ENCODE measurements around the gene MRPS23.
A peak's percentile ranks its signal among the peaks of the same experiment; 100 is the strongest.

MRPS23 gene

GRCh38 chr17:57838453-57838852 is 11.4 kb downstream of the MRPS23 start:
- DNase-seq (ENCODE audit: low spot score), result no peak

- DNase-seq (ENCODE audit: low spot score), result no peak
Observed at GRCh38 chr17:57835333-57835900, 14.4 kb downstream of the MRPS23 start.

DNA sequence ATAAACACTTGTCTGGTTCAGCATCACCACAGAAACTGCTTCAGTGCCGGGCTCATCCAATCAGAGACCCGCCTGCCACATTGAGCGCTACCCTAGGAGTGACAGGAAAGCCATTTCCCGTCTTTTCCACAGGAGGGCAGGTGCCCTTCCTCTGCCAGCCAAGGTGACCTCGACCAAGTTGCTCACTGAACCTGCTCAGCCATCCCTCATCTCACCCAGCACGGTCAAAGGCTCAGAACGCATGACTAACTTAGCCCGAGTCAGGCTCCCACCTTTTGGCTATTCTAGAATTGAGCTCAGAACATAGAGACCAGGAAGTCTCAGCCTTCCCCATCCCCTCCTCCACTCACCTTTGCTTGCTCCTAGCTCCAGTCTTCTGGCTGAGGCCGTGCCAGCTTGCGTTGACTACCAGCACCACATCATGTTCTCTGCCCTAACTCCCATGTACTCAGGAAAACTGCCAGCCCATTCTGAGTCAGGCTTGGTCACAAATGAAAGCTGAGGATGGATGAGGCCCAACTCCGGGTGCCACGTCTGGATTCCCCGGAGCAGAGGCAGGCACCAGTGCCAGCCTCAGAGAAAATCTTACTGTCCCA is 15.6 kb downstream of the MRPS23 start:
- no peak for DNase-seq (ENCODE audit: low spot score)

DNA sequence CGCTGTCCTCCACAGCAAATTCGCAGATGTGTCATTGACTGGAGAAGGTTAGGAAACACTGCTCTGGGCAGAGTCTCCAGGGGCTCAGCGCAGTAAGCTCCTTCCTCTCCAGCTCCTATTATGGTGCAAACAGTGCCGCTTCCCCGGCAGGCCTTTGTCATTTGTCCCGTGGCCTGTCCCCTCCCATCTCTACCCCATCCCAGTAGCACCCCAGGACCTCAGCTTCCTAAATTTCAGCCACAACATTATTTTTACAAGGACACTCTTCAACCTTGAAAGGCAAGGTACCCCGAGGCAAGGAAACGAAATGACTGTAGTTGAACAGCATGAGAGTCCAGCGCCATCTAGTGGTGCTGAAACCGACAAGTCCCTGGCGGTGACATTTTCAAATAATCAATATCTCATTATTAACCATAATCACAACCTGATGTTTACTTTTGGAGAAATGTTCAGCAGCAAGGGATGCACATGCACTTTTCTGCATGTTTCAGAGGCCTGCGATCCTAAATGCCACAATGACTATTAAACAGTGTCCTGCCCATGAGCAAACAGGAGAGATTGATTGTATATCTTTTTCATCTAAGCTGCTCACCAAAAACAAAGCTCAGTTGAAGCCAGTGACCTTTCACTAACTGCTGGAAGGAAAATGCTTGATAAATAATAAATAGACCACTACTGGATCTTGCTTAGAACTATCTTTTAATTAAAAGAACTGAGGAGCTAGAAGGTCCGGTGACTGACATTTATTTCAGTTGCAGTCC is 16.5 kb downstream of the MRPS23 start:
- peak; percentile 76 for DNase-seq (ENCODE audit: low spot score)

DNA sequence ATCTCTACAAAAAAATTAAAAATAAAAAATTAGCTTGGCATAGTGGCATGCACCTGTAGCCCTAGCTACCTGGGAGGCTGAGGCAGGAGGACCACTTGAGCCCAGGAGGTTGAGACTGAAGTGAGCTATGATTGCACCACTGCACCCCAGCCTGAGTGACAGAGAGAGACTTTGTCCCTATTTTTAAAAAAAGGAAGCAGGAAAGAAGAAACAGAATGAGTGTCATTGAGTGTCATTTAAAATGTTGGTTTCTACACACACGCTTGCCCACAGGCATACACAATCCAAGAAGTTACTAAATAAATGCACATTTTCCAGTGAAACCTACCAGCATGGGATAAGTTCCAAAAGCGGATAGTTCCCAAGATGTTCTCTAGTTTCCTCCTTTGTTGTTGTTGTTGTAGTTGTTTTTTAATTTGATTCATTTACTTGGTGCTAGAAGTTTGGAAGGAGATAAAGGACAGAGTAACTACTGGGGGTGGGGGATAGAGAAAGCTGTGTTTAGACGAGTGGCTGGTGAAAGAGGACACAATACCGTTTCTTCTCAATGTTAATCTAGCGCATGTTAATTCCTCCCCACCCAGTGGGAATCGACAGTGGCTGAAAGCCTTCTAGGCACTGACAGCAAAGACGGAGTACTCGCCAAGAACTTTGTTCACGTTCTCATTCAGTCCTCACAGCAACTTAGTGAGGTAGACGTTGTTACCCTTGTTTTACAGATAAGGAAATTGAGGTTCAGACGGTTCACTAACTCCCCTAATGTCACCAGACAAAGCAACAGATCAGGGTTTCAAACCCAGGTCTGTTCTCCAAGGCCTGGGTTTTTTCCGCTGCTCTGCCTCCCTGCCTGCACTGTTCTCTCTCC is 17.3 kb downstream of the MRPS23 start:
- no peak for DNase-seq (ENCODE audit: low spot score)

DNA sequence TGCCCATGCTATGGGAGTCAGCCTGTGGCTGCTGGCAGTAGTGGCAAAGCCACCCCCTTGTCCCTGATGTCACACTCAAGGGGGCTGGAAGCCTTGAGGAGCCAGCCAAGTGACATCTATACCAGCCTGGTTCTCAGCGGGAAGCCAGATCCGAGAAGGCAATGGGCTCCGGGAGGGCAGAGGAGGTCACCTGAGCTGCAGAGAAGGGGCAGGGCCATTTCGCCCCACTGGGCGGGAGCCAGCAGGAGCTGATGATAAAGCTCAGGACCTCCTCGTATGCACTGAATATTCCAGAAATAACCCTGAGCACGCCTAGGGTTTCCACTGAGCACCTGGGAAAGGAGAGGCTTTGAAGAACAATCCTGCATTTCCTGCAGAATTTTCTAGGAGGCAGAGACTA is 19.0 kb downstream of the MRPS23 start:
- no peak for DNase-seq (ENCODE audit: low spot score)

DNA sequence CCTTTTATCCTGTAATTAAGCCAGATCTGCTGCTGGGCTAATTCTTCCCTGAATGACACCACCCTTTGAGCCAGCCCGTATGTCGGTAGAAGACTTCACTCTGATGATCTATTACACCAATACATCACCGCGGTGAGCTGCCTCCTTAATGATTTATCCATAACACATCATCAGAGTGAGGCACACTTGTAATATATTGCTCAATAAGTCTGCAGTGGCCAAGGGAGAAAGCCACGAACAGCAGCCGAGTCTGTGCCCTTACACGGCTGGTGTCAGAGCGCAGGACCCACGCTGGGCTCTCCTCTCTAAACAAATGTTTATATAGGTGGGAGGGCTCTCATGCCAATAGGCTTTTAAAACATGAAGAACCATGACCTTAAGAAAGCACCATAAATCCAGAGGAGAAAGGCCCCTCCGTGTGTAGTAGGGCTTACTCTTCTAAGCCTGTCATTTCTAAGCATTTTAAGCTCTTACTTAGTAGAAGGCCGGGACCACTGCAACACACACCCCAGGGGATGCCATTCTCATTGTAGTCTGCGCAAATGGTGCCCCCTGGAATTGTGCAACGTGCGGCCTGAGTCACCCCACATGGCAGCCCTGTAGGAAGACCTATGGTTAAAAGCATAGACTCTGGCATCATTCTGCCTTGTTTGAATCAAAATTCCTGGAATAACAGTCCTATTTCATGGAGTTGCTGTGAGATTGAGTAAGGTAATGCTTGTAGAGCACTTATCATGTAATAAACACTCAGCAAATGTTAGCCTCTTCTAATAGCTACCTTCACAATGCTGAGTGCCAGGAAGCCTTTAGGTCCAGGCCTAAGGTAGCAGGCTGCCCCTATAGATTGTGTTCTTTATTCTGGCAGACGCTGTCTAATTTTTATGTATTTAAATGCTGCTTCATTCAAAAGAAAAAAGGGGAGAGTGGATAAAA is 26.1 kb downstream of the MRPS23 start:
- DNase-seq (ENCODE audit: low spot score), result no peak

DNA sequence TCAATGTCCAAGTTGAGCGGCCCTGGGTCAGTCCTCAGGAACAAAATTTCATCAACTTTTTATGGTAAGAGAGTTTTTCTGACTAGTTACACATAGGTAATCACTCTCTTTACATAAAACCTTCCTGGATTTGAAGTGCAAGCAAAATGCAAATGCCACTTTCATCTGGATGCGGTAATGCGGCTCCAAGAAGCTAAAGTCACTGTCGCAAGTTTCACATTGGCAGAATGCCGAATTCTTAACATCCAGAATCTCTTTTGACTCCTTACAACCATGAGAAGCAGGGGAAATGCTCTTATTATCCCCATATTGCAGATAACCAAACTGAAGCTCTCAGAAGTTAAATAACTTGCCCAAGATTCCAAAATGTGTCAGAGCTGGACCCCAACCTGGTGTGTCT is 30.0 kb downstream of the MRPS23 start:
- no peak for DNase-seq (ENCODE audit: low spot score)

GRCh38 chr17:57819285-57819684 is 30.6 kb downstream of the MRPS23 start:
- no peak for DNase-seq (ENCODE audit: low spot score)

DNA sequence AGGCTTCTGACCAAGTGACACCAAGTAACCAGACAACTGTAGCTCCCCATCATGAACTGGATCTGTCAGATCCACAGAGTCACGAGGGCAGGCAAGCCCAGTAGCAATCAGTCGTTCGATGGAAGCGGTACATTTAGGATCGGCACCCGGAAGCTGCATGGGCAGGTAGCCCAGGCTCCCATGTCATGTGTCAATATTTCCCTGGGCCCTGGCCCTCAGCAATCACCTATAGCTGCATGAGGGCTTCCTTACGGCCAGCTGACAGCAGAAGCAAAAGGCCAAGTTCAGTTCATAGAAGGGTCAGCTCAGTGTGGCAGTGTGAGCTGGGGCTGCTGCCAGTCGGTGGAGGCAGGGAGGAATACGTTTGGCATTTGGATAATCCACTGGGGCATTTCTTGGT is 31.8 kb downstream of the MRPS23 start:
- no peak for DNase-seq (ENCODE audit: low spot score)

- no peak for DNase-seq (ENCODE audit: low spot score)
Observed at GRCh38 chr17:57817299-57817698, 32.5 kb downstream of the MRPS23 start.

- DNase-seq (ENCODE audit: low spot score), result no peak
Observed at GRCh38 chr17:57814421-57814820, 35.4 kb downstream of the MRPS23 start.

- DNase-seq (ENCODE audit: low spot score), result no peak
Observed at GRCh38 chr17:57811638-57812280, 38.1 kb downstream of the MRPS23 start.

- DNase-seq (ENCODE audit: low spot score), result peak; percentile 24
Observed at GRCh38 chr17:57810721-57811637, 38.9 kb downstream of the MRPS23 start.

- no peak for DNase-seq (ENCODE audit: low spot score)
Observed at GRCh38 chr17:57809879-57810278, 40.0 kb downstream of the MRPS23 start.

DNA sequence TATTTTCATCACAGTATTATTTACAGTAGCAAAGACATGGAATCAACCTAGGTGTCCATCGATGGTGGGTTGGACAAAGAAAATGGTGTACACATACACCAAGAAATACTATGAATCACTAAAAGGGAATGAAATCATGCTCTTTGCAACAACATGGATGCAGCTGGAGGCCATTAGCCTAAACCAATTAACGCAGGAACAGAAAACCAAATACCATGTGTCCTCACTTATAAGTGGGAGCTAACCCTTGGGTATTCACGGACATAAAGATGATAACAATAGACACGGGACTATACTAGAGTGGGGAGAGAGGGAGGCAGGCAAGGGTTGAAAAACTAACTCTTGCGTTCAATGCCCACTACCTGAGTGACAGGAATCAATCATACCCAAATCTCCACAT is 41.0 kb downstream of the MRPS23 start:
- no peak for DNase-seq (ENCODE audit: low spot score)

DNA sequence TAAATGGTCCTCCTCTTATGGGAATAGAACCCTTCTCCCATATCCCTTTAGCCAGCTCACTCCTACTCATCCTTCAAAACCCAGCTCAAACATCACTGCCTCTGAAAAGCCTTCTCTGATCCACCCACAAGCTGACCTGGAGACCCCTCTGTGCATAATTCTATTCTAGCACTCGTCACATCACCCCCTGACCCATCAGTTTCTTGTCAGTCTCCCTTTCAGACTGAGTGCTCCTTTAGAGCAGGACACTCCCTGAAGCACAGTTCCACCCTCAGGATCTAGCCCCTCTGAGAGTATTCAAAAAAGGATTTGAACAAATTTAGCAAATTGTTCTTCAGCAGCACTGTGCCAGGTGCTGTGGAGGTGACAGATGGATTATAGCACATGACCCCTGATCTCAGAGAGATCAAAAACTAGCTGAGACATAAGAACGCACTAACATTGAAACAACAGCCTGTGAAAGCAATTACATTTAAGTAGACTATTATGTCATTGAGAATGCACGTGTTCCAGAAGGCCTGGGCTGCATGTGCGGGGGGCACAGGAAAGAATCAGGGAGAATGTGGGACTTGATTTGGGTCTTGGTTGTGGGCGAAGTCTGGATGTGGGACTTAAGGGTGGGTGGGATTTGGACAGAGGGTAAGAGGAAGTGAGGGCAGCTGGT is 43.5 kb downstream of the MRPS23 start:
- DNase-seq (ENCODE audit: low spot score), result no peak

DNA sequence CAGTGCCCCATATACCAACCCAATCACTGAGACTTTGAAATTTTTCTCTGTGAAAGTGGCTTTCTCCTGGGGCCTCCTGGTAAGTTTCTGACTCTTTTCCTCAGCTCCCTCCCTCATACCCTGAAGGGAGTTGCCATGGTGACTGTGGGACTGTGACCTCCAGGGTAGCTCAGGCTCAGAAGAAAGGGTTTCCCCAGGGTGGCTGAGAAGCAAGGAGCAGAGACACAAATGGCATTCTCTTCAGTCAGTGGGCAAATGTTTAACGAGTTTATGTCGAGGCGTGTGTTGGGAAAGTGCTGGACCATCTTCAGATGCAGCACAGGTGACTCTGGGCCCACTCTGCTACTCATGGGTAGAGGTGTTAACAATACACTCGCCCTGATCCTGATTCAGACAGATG is 46.8 kb downstream of the MRPS23 start:
- no peak for DNase-seq (ENCODE audit: low spot score)

DNA sequence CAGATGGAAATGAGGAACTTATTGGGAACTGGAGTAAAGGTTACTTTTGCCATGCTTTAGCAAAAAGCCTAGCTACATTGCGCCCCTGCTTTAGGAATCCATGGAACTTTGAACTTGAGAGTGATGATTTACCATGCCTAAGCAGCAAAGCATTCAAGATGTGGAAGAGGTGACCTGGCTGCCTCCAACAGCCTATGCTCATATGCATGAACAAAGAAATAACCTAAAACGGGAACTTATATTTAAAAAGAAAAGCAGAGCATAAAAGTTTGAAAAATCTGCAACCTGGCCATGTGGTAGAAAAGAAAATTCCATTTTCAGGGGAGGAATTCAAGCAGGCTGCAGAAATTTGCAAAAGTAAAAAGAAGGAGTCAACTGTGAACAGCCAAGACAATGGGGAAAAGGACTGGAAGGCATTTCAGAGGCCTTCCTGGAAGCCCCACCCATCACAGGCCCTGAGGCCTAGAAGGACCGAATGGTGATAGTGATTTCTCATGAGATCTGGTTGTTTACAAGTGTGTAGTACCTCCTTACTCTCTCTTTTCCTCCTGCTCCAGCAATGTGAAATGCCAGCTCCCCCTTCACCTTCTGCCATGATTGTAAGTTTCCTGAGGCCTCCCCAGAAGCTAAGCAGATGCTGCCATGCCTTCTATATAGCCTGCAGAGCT is 48.7 kb downstream of the MRPS23 start:
- DNase-seq (ENCODE audit: low spot score), result no peak

All from NAMALWA (cell line).